GM23338 (cell line): Measurements from ENCODE around the gene PDE4D.

Experiments
- CREB1 ChIP-seq: fragments of 250-450 bp; sonication (Bioruptor Pico); IDR thresholded peaks from 2 replicates; pipeline ENCODE4 v1.5.0; 2020; ENCODE audit warnings: low read depth, mild to moderate bottlenecking, moderate library complexity
- ETS1 ChIP-seq: IDR thresholded peaks from 2 replicates; pipeline ENCODE4 v1.6.1; 2016; ENCODE audit warnings: antibody characterized with exemption
- EZH2 ChIP-seq: fragments of 200-600 bp; sonication (generic); IDR thresholded peaks from one replicate; pipeline ENCODE4 v1.8.0; 2017; ENCODE audit warnings: antibody characterized with exemption, mild to moderate bottlenecking, low read depth; ENCODE audit not compliant: unreplicated experiment
- JUNB ChIP-seq: IDR thresholded peaks from one replicate; pipeline ENCODE4 v1.6.1; 2016; ENCODE audit warnings: antibody characterized with exemption; ENCODE audit not compliant: unreplicated experiment
- TF ChIP-seq, protein P1 (sequence below), 2 experiments: fragments of 200-600 bp in 1 of 2; sonication (generic) in 1 of 2; conservative IDR thresholded peaks; 2 replicates each; pipeline versions ENCODE4 v1.5.1 to v1.6.1; 2016 to 2017; ENCODE audit warnings: antibody characterized with exemption in 2 of 2, low read depth in 2 of 2, mild to moderate bottlenecking in 2 of 2, moderate library complexity in 1 of 2

- TF ChIP-seq EZH2, result no peak
- no peak for TF ChIP-seq ETS1
- TF ChIP-seq, protein P1, sequence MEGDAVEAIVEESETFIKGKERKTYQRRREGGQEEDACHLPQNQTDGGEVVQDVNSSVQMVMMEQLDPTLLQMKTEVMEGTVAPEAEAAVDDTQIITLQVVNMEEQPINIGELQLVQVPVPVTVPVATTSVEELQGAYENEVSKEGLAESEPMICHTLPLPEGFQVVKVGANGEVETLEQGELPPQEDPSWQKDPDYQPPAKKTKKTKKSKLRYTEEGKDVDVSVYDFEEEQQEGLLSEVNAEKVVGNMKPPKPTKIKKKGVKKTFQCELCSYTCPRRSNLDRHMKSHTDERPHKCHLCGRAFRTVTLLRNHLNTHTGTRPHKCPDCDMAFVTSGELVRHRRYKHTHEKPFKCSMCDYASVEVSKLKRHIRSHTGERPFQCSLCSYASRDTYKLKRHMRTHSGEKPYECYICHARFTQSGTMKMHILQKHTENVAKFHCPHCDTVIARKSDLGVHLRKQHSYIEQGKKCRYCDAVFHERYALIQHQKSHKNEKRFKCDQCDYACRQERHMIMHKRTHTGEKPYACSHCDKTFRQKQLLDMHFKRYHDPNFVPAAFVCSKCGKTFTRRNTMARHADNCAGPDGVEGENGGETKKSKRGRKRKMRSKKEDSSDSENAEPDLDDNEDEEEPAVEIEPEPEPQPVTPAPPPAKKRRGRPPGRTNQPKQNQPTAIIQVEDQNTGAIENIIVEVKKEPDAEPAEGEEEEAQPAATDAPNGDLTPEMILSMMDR (conservative IDR thresholded peaks at IDR 0.05; ENCODE audit: low read depth in 2 of 2), result no peak
- TF ChIP-seq CREB1 (CRISPR knock-in tag), result no peak
- TF ChIP-seq JUNB, result no peak
These were observed 966.3 kb downstream of the PDE4D start for GRCh38 chr5:58927181-58927580.
